AG09319 (cell line): Measurements from ENCODE around the gene RAP1GAP2.
"Not testable (repeated sequence)": the region's sequence is repeated elsewhere in the genome, so short reads cannot be mapped to it uniquely, and the experiment has no call there.

Experiments
- DNase-seq: peaks from one replicate; pipeline ENCODE4 v3.0.0-alpha.2; 2010; ENCODE audit warnings: low read depth; ENCODE audit errors: extremely low read depth
- CTCF ChIP-seq: IDR thresholded peaks from 2 replicates; pipeline ENCODE4 v1.5.1; 2011; ENCODE audit warnings: low read depth, mild to moderate bottlenecking, inconsistent platforms, low read length, moderate library complexity

The RAP1GAP2 gene

DNA sequence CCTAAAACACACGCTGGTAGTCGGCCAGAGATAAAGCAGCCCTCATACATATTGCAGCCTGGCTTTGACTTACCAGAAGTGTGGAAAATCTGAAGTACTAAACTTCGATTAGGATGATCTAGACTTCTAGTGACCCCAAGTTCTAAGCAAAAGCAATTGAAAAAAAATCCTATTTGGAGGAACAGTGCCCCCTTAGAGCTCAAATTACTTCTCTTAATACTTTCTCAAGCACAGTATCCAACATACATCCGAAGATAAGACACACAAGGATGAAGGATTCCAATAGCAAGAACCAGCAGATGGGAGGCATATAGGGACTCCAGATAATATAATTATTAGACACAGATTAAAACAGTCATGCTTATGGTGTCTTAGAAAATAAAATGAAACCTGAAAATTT is 277.6 kb downstream of the RAP1GAP2 start:
- DNase-seq: not testable (repeated sequence)

More for the DNA sequence above, 277.6 kb downstream of the RAP1GAP2 start:
- TF ChIP-seq CTCF: peak; percentile 7
